Measurements from ENCODE around the gene CACNB4. TPM values are rescaled to one million over a fixed set of nuclear protein-coding genes. Genes with fewer than 3 reads are reported as not detected.

The CACNB4 gene
- total and polyA plus RNA-seq, 9 of the 15 experiments (the other 6 are each of a cell fraction or from before 2014, with no cell fraction given) = 0.01 to 0.20 (median 0.04) TPM; not detected in 1

- TF ChIP-seq NR4A1 (CRISPR knock-in tag; IDR thresholded peaks at IDR 0.05) = no peak
- no peak for TF ChIP-seq NR4A1 (tag; IDR thresholded peaks at IDR 0.05)
- TF ChIP-seq MGA (IDR thresholded peaks at IDR 0.05) = peak; percentile 19; the same call in 1 of the 2 replicates
- TF ChIP-seq TFAP4 (CRISPR knock-in tag; IDR thresholded peaks at IDR 0.05; ENCODE audit: borderline replicate concordance) = peak; percentile 17; the same call in 1 of the 2 replicates
- TF ChIP-seq FOXJ2 (tag; IDR thresholded peaks at IDR 0.05) = peak; percentile 55; the same call in 1 of the 2 replicates
- TF ChIP-seq VEZF1 (CRISPR knock-in tag; IDR thresholded peaks at IDR 0.05) = peak; percentile 23; the same call in 1 of the 2 replicates
- TF ChIP-seq CEBPG (CRISPR knock-in tag; IDR thresholded peaks at IDR 0.05) = peak; percentile 93
- TF ChIP-seq CEBPG (tag; conservative IDR thresholded peaks at IDR 0.05 in 1 of 2, IDR thresholded peaks at IDR 0.05 in 1 of 2) = peak; percentile 81 to 96
- TF ChIP-seq L3MBTL2 (IDR thresholded peaks at IDR 0.05) = peak; percentile 49
- TF ChIP-seq ATF4 (CRISPR knock-in tag; IDR thresholded peaks at IDR 0.05) = peak; percentile 97
- TF ChIP-seq NFXL1 (CRISPR knock-in tag; IDR thresholded peaks at IDR 0.05) = peak; percentile 77; the same call in 1 of the 2 replicates
Observed at GRCh38 chr2:151967829-151968722, 130.8 kb downstream of the CACNB4 start (continued).

All from K562 (cell line).